DLD1 (cell line): Measurements from ENCODE around the gene DACT2.
"Not testable (repeated sequence)": the region's sequence is repeated elsewhere in the genome, so short reads cannot be mapped to it uniquely, and the experiment has no call there.

Experiments
- in situ Hi-C: cut with HindIII; loops from 2 replicates; pipeline ENCODE4 v1.10.0; 2017; ENCODE audit warnings: low sequenced_read_pairs

DACT2 gene

GRCh38 chr6:168326294-168327261 is 7.0 kb upstream of the DACT2 start:
- in situ Hi-C loops = no loop called here

- in situ Hi-C loops = no loop called here
These were observed 3.4 kb upstream of the DACT2 start for GRCh38 chr6:168322966-168323365.

- in situ Hi-C loops = no loop called here
These were observed 1.1 kb upstream of the DACT2 start for GRCh38 chr6:168320634-168321033.

- in situ Hi-C loops = no loop called here
These were observed 848 bp downstream of the DACT2 start for GRCh38 chr6:168318579-168319278.

- in situ Hi-C loops = no loop called here
These were observed 1.5 kb downstream of the DACT2 start for GRCh38 chr6:168318090-168318489.

GRCh38 chr6:168315596-168315995 is 4.0 kb downstream of the DACT2 start:
- in situ Hi-C loops = no loop called here

GRCh38 chr6:168314948-168315347 is 4.6 kb downstream of the DACT2 start:
- in situ Hi-C loops = no loop called here

GRCh38 chr6:168314021-168314420 is 5.6 kb downstream of the DACT2 start:
- in situ Hi-C loops = no loop called here

GRCh38 chr6:168313431-168314011 is 6.1 kb downstream of the DACT2 start:
- in situ Hi-C loops = no loop called here

GRCh38 chr6:168312125-168312507 is 7.5 kb downstream of the DACT2 start:
- in situ Hi-C loops = not testable (repeated sequence)

- in situ Hi-C loops = no loop called here
These were observed 8.0 kb downstream of the DACT2 start for GRCh38 chr6:168311410-168312124.

- in situ Hi-C loops = no loop called here
These were observed 8.6 kb downstream of the DACT2 start for GRCh38 chr6:168310945-168311344.

GRCh38 chr6:168310403-168310802 is 9.2 kb downstream of the DACT2 start:
- in situ Hi-C loops = no loop called here

- in situ Hi-C loops = no loop called here
These were observed 9.6 kb downstream of the DACT2 start for GRCh38 chr6:168309997-168310396.

GRCh38 chr6:168309183-168309582 is 10.4 kb downstream of the DACT2 start:
- in situ Hi-C loops = no loop called here

GRCh38 chr6:168308390-168309144 is 11.0 kb downstream of the DACT2 start:
- in situ Hi-C loops = no loop called here

GRCh38 chr6:168307695-168308021 is 11.9 kb downstream of the DACT2 start:
- in situ Hi-C loops = no loop called here

GRCh38 chr6:168307015-168307694 is 12.4 kb downstream of the DACT2 start:
- in situ Hi-C loops = no loop called here

GRCh38 chr6:168305863-168306262 is 13.7 kb downstream of the DACT2 start:
- in situ Hi-C loops = no loop called here
